IMR-90 (cell line): ENCODE results near the gene CELA2B.

Experiments used
- BHLHE40 ChIP-seq: fragments of 150-350 bp; IDR thresholded peaks from 2 replicates; pipeline ENCODE4 v1.6.1; 2016; ENCODE audit warnings: mild to moderate bottlenecking, low read depth, low read length
- FOS ChIP-seq: fragments of 150-350 bp; IDR thresholded peaks from 2 replicates; pipeline ENCODE4 v1.6.1; 2016; ENCODE audit warnings: low read depth, low read length
- MAFK ChIP-seq: IDR thresholded peaks from 2 replicates; pipeline ENCODE4 v1.6.1; 2012; ENCODE audit warnings: low read depth, low read length, improper control_type of control experiment
- MXI1 ChIP-seq: IDR thresholded peaks from 2 replicates; pipeline ENCODE4 v1.6.1; 2012; ENCODE audit warnings: low read depth, mild to moderate bottlenecking, low read length, moderate library complexity, borderline replicate concordance
- NFE2L2 ChIP-seq: fragments of 150-350 bp; IDR thresholded peaks from 2 replicates; pipeline ENCODE4 v1.6.1; 2016; ENCODE audit warnings: low read depth, mild to moderate bottlenecking, low read length
- POLR2A ChIP-seq: IDR thresholded peaks from 2 replicates; pipeline ENCODE4 v1.6.1; 2012; ENCODE audit warnings: mild to moderate bottlenecking, low read depth, low read length
- RAD21 ChIP-seq: IDR thresholded peaks from 2 replicates; pipeline ENCODE4 v1.6.1; 2012; ENCODE audit warnings: low read length, improper control_type of control experiment
- RCOR1 ChIP-seq: IDR thresholded peaks from 2 replicates; pipeline ENCODE4 v1.6.1; 2012; ENCODE audit warnings: mild to moderate bottlenecking, low read length, improper control_type of control experiment; ENCODE audit not compliant: insufficient replicate concordance
- RFX5 ChIP-seq: IDR thresholded peaks from 2 replicates; pipeline ENCODE4 v1.8.0; 2012; ENCODE audit warnings: low read depth, mild to moderate bottlenecking, low read length, moderate library complexity
- SMC3 ChIP-seq: fragments of 150-350 bp; IDR thresholded peaks from 2 replicates; pipeline ENCODE4 v1.6.1; 2016; ENCODE audit warnings: low read depth, mild to moderate bottlenecking, antibody characterized with exemption, low read length, moderate library complexity
- USF2 ChIP-seq: fragments of 150-350 bp; IDR thresholded peaks from 2 replicates; pipeline ENCODE4 v1.6.1; 2017; ENCODE audit warnings: mild to moderate bottlenecking, antibody characterized with exemption, low read length, low read depth
- TF ChIP-seq, protein P1 (sequence below): conservative IDR thresholded peaks from 2 replicates; pipeline ENCODE4 v1.5.1; 2012; ENCODE audit warnings: mild to moderate bottlenecking, low read depth, low read length, improper control_type of control experiment

DNA sequence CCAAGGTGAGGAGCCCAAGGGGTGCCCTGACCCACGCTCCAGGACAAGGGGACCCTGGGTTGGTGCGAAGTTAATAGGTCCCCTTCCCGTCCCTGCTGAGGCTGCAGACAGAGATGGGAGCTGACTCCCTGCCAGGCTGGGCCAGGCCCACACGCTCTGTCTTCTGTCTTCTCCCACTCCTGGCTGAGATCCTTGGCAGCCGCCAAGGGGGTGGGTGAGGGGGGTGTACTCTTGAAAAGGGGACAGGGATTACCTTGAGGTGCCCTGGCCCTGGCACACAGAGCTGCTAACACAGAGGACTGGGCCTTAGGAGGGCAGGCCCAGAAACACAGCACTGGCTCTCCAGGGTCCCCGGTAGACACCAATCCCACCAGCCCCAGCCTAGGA is 48.6 kb upstream of the CELA2B start:
- TF ChIP-seq, protein P1, sequence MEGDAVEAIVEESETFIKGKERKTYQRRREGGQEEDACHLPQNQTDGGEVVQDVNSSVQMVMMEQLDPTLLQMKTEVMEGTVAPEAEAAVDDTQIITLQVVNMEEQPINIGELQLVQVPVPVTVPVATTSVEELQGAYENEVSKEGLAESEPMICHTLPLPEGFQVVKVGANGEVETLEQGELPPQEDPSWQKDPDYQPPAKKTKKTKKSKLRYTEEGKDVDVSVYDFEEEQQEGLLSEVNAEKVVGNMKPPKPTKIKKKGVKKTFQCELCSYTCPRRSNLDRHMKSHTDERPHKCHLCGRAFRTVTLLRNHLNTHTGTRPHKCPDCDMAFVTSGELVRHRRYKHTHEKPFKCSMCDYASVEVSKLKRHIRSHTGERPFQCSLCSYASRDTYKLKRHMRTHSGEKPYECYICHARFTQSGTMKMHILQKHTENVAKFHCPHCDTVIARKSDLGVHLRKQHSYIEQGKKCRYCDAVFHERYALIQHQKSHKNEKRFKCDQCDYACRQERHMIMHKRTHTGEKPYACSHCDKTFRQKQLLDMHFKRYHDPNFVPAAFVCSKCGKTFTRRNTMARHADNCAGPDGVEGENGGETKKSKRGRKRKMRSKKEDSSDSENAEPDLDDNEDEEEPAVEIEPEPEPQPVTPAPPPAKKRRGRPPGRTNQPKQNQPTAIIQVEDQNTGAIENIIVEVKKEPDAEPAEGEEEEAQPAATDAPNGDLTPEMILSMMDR, result no peak
- TF ChIP-seq FOS, result no peak
- TF ChIP-seq USF2, result no peak
- no peak for TF ChIP-seq RCOR1
- no peak for TF ChIP-seq MAFK
- no peak for TF ChIP-seq NFE2L2
- no peak for TF ChIP-seq RAD21
- no peak for TF ChIP-seq RFX5
- no peak for TF ChIP-seq BHLHE40
- no peak for TF ChIP-seq POLR2A
- no peak for TF ChIP-seq SMC3
- TF ChIP-seq MXI1, result no peak
